Mucosa of rectum (tissue), 2 donors: Measurements from ENCODE around the gene FRMD4A.
A peak's percentile ranks its signal among the peaks of the same experiment; 100 is the strongest.
"Not testable (repeated sequence)": the region's sequence is repeated elsewhere in the genome, so short reads cannot be mapped to it uniquely, and the experiment has no call there.

Experiments used
- H3K27ac ChIP-seq, 2 donors: one replicate each; pipeline ENCODE4 v1.7.0; 2013; ENCODE audit warnings: inconsistent platforms in 2 of 2, low read depth in 2 of 2, low read length in 2 of 2
- H3K27me3 ChIP-seq, 2 donors: one replicate each; pipeline ENCODE4 v1.7.0; 2013; ENCODE audit warnings: low read length in 2 of 2; ENCODE audit not compliant: control insufficient read depth in 2 of 2, insufficient read depth in 2 of 2
- H3K36me3 ChIP-seq, 2 donors: one replicate each; pipeline ENCODE4 v1.7.0; 2013; ENCODE audit warnings: low read length in 2 of 2; ENCODE audit not compliant: control insufficient read depth in 2 of 2, insufficient read depth in 2 of 2
- H3K4me1 ChIP-seq, 2 donors: one replicate each; pipeline ENCODE4 v1.7.0; 2013; ENCODE audit warnings: low read length in 2 of 2, mild to moderate bottlenecking in 1 of 2; ENCODE audit not compliant: control insufficient read depth in 2 of 2, insufficient read depth in 2 of 2
- H3K4me3 ChIP-seq, 2 donors: one replicate each; pipeline ENCODE4 v1.7.0; 2013; ENCODE audit warnings: low read length in 2 of 2
- H3K9ac ChIP-seq, 2 donors: one replicate each; pipeline ENCODE4 v1.7.0; 2013; ENCODE audit warnings: low read length in 2 of 2, low read depth in 1 of 2, mild to moderate bottlenecking in 1 of 2
- H3K9me3 ChIP-seq, 2 donors: one replicate each; pipeline ENCODE4 v1.7.0; 2013; ENCODE audit warnings: low read length in 2 of 2; ENCODE audit not compliant: control insufficient read depth in 2 of 2
- donor health status: healthy.
- donor health status: Normal muscosa, but diverticular disease.

Gene FRMD4A

GRCh38 chr10:13770760-13771493, 559.8 kb downstream of the FRMD4A start:
- H3K4me1 ChIP-seq = peaks cover 0 to 10% of the 10 kb centered on the region in 2 donors
- H3K4me3 ChIP-seq = no peak overlapping the region
- no peaks in the 10 kb centered on the region for H3K36me3 ChIP-seq
- H3K27ac ChIP-seq = no peak overlapping the region
- no peaks in the 10 kb centered on the region for H3K27me3 ChIP-seq
- H3K9ac ChIP-seq = no peak overlapping the region
- H3K9me3 ChIP-seq = no peaks in the 10 kb centered on the region

GRCh38 chr10:13769946-13770345, 560.8 kb downstream of the FRMD4A start:
- H3K36me3 ChIP-seq = no peaks in the 10 kb centered on the region
- no peak overlapping the region for H3K9ac ChIP-seq
- no peaks in the 10 kb centered on the region for H3K9me3 ChIP-seq
- H3K4me1 ChIP-seq = peaks cover 0 to 10% of the 10 kb centered on the region in 2 donors
- no peak overlapping the region for H3K27ac ChIP-seq
- H3K4me3 ChIP-seq = no peak overlapping the region
- no peaks in the 10 kb centered on the region for H3K27me3 ChIP-seq

GRCh38 chr10:13767676-13768178, 563.0 kb downstream of the FRMD4A start:
- H3K4me1 ChIP-seq = peaks cover 0 to 8% of the 10 kb centered on the region in 2 donors
- no peak overlapping the region for H3K4me3 ChIP-seq
- no peaks in the 10 kb centered on the region for H3K27me3 ChIP-seq
- H3K9ac ChIP-seq = no peak overlapping the region
- no peaks in the 10 kb centered on the region for H3K36me3 ChIP-seq
- no peak overlapping the region for H3K27ac ChIP-seq
- no peaks in the 10 kb centered on the region for H3K9me3 ChIP-seq

- not testable (repeated sequence) for H3K9ac ChIP-seq, H3K36me3 ChIP-seq, H3K4me1 ChIP-seq, H3K9me3 ChIP-seq, H3K27me3 ChIP-seq, H3K4me3 ChIP-seq, H3K27ac ChIP-seq
Measured at GRCh38 chr10:13767148-13767547, 563.6 kb downstream of the FRMD4A start.

GRCh38 chr10:13765641-13766341, 564.9 kb downstream of the FRMD4A start:
- no peaks in the 10 kb centered on the region for H3K9me3 ChIP-seq
- no peaks in the 10 kb centered on the region for H3K36me3 ChIP-seq
- H3K27ac ChIP-seq = no peak overlapping the region
- H3K4me3 ChIP-seq = peak overlapping the region; percentile 10 to 61
- no peaks in the 10 kb centered on the region for H3K27me3 ChIP-seq
- H3K4me1 ChIP-seq = peaks cover 0 to 8% of the 10 kb centered on the region in 2 donors
- H3K9ac ChIP-seq = no peak overlapping the region

- H3K4me1 ChIP-seq = no peaks in the 10 kb centered on the region
Measured at GRCh38 chr10:13761490-13762091, 569.1 kb downstream of the FRMD4A start.

GRCh38 chr10:13759168-13759567, 571.6 kb downstream of the FRMD4A start:
- no peak overlapping the region for H3K9ac ChIP-seq
- no peak overlapping the region for H3K27ac ChIP-seq
- H3K4me3 ChIP-seq = no peak overlapping the region
- no peaks in the 10 kb centered on the region for H3K27me3 ChIP-seq
- no peaks in the 10 kb centered on the region for H3K4me1 ChIP-seq
- no peaks in the 10 kb centered on the region for H3K36me3 ChIP-seq
- H3K9me3 ChIP-seq = no peaks in the 10 kb centered on the region

More at GRCh38 chr10:13761490-13762091, 569.1 kb downstream of the FRMD4A start:
- no peaks in the 10 kb centered on the region for H3K36me3 ChIP-seq
- no peak overlapping the region for H3K27ac ChIP-seq
- H3K9me3 ChIP-seq = no peaks in the 10 kb centered on the region
- no peak overlapping the region for H3K9ac ChIP-seq
- no peak overlapping the region for H3K4me3 ChIP-seq
- H3K27me3 ChIP-seq = no peaks in the 10 kb centered on the region

GRCh38 chr10:13758756-13759155, 572.0 kb downstream of the FRMD4A start:
- no peaks in the 10 kb centered on the region for H3K27me3 ChIP-seq
- no peak overlapping the region for H3K4me3 ChIP-seq
- no peak overlapping the region for H3K9ac ChIP-seq
- no peak overlapping the region for H3K27ac ChIP-seq
- no peaks in the 10 kb centered on the region for H3K9me3 ChIP-seq
- H3K36me3 ChIP-seq = no peaks in the 10 kb centered on the region
- no peaks in the 10 kb centered on the region for H3K4me1 ChIP-seq

GRCh38 chr10:13758312-13758711, 572.4 kb downstream of the FRMD4A start:
- no peaks in the 10 kb centered on the region for H3K36me3 ChIP-seq
- H3K4me1 ChIP-seq = no peaks in the 10 kb centered on the region
- no peaks in the 10 kb centered on the region for H3K9me3 ChIP-seq
- H3K9ac ChIP-seq = no peak overlapping the region
- no peaks in the 10 kb centered on the region for H3K27me3 ChIP-seq
- no peak overlapping the region for H3K4me3 ChIP-seq
- H3K27ac ChIP-seq = no peak overlapping the region

- no peak overlapping the region for H3K9ac ChIP-seq
- H3K36me3 ChIP-seq = no peaks in the 10 kb centered on the region
- H3K4me1 ChIP-seq = no peaks in the 10 kb centered on the region
- H3K4me3 ChIP-seq = no peak overlapping the region
- no peaks in the 10 kb centered on the region for H3K27me3 ChIP-seq
- H3K9me3 ChIP-seq = no peaks in the 10 kb centered on the region
- no peak overlapping the region for H3K27ac ChIP-seq
Measured at GRCh38 chr10:13754277-13754676, 576.4 kb downstream of the FRMD4A start.
